HEK293T (cell line): Measurements from ENCODE around the gene SLC2A4.

ENCODE experiments used
- ARNT ChIP-seq: fragments of 450-650 bp; IDR thresholded peaks from 2 replicates; pipeline ENCODE4 v1.6.1; 2017; ENCODE audit warnings: mild to moderate bottlenecking
- FOXA1 ChIP-seq: fragments of 450-650 bp; IDR thresholded peaks from 2 replicates; pipeline ENCODE4 v1.6.1; 2016; ENCODE audit warnings: mild to moderate bottlenecking
- FOXK2 ChIP-seq: fragments of 450-650 bp; IDR thresholded peaks from 2 replicates; pipeline ENCODE4 v1.6.1; 2016; ENCODE audit warnings: mild to moderate bottlenecking
- NFRKB ChIP-seq: fragments of 450-650 bp; IDR thresholded peaks from 2 replicates; pipeline ENCODE4 v1.6.1; 2016; ENCODE audit warnings: mild to moderate bottlenecking, moderate library complexity
- PKNOX1 ChIP-seq: fragments of 450-650 bp; IDR thresholded peaks from 2 replicates; pipeline ENCODE4 v1.6.1; 2016
- SP1 ChIP-seq: fragments of 450-650 bp; IDR thresholded peaks from 2 replicates; pipeline ENCODE4 v1.6.1; 2017
- SUZ12 ChIP-seq: fragments of 450-650 bp; IDR thresholded peaks from 2 replicates; pipeline ENCODE4 v1.6.1; 2016; ENCODE audit warnings: mild to moderate bottlenecking
- TARDBP ChIP-seq: fragments of 450-650 bp; IDR thresholded peaks from 2 replicates; pipeline ENCODE4 v1.6.1; 2016

GRCh38 chr17:7250695-7251627 lies 30.6 kb upstream of the SLC2A4 start:
- no peak for TF ChIP-seq NFRKB
- no peak for TF ChIP-seq SUZ12
- TF ChIP-seq TARDBP, result no peak
- TF ChIP-seq ARNT, result no peak
- TF ChIP-seq FOXA1, result no peak
- no peak for TF ChIP-seq PKNOX1
- no peak for TF ChIP-seq SP1
- TF ChIP-seq FOXK2, result no peak
